Measurements from ENCODE around the gene ECE1. TPM values are rescaled to one million over a fixed set of nuclear protein-coding genes. Genes with fewer than 3 reads are reported as not detected.

ECE1 gene
- total and polyA plus RNA-seq, 2 donors = 17.8 to 34.2 TPM

GRCh38 chr1:21280482-21280881 lies 9.8 kb downstream of the ECE1 start:
- Histone ChIP-seq H3K9me3 (ENCODE audit: control insufficient read depth in 2 of 2, insufficient read depth in 1 of 2, low read length in 1 of 2) (no peaks in the 10 kb centered on the region), H3K27me3 (ENCODE audit: control insufficient read depth in 2 of 2, insufficient read depth in 1 of 2, low read length in 1 of 2) (no peaks in the 10 kb centered on the region), H3K36me3 (ENCODE audit: control insufficient read depth in 2 of 2, insufficient read depth in 2 of 2, low read length in 1 of 2) (peaks cover 9 to 12% of the 10 kb centered on the region in 2 donors), H3K4me1 (ENCODE audit: control insufficient read depth in 2 of 2, insufficient read depth in 2 of 2, low read length in 2 of 2) (peaks cover 0 to 29% of the 10 kb centered on the region in 2 donors), H3K4me3 (ENCODE audit: low read length in 2 of 2) (no peak overlapping the region), H3K27ac (ENCODE audit: low read depth in 1 of 2, low read length in 1 of 2) (peak overlapping the region in 1 of 2 donors; percentile 2)
- WGBS = 87% methylated on average over 4 of the region's 4 CpGs
- no peak for DNase-seq (ENCODE audit: low read depth in 6 of 9, low spot score in 9 of 9)

- 43% methylated on average over 5 of the region's 5 CpGs for WGBS
- no peaks in the 10 kb centered on the region for H3K27me3 ChIP-seq (ENCODE audit: control insufficient read depth in 2 of 2, insufficient read depth in 1 of 2, low read length in 1 of 2)
- peaks cover 0 to 25% of the 10 kb centered on the region in 2 donors for H3K4me1 ChIP-seq (ENCODE audit: control insufficient read depth in 2 of 2, insufficient read depth in 2 of 2, low read length in 2 of 2)
- H3K4me3 ChIP-seq (ENCODE audit: low read length in 2 of 2) = no peak overlapping the region
- H3K27ac ChIP-seq (ENCODE audit: low read depth in 1 of 2, low read length in 1 of 2) = peak overlapping the region in 1 of 2 donors; percentile 2
- no peaks in the 10 kb centered on the region for H3K9me3 ChIP-seq (ENCODE audit: control insufficient read depth in 2 of 2, insufficient read depth in 1 of 2, low read length in 1 of 2)
- no peak for DNase-seq (ENCODE audit: low read depth in 6 of 9, low spot score in 9 of 9)
- peaks cover 9 to 12% of the 10 kb centered on the region in 2 donors for H3K36me3 ChIP-seq (ENCODE audit: control insufficient read depth in 2 of 2, insufficient read depth in 2 of 2, low read length in 1 of 2)
Observed at GRCh38 chr1:21280011-21280471, 10.2 kb downstream of the ECE1 start.

- H3K4me3 ChIP-seq (ENCODE audit: low read length in 2 of 2) = no peak overlapping the region
- peaks cover 9 to 12% of the 10 kb centered on the region in 2 donors for H3K36me3 ChIP-seq (ENCODE audit: control insufficient read depth in 2 of 2, insufficient read depth in 2 of 2, low read length in 1 of 2)
- H3K27me3 ChIP-seq (ENCODE audit: control insufficient read depth in 2 of 2, insufficient read depth in 1 of 2, low read length in 1 of 2) = no peaks in the 10 kb centered on the region
- 95% methylated on average over 28 of the region's 28 CpGs for WGBS
- peaks cover 0 to 16% of the 10 kb centered on the region in 2 donors for H3K4me1 ChIP-seq (ENCODE audit: control insufficient read depth in 2 of 2, insufficient read depth in 2 of 2, low read length in 2 of 2)
- no peak for DNase-seq (ENCODE audit: low read depth in 6 of 9, low spot score in 9 of 9)
- H3K27ac ChIP-seq (ENCODE audit: low read depth in 1 of 2, low read length in 1 of 2) = peak overlapping the region; percentile 17 to 56
- no peaks in the 10 kb centered on the region for H3K9me3 ChIP-seq (ENCODE audit: control insufficient read depth in 2 of 2, insufficient read depth in 1 of 2, low read length in 1 of 2)
Observed at GRCh38 chr1:21278860-21279845, 11.1 kb downstream of the ECE1 start.

- DNase-seq (ENCODE audit: low read depth in 6 of 9, low spot score in 9 of 9) = no peak
- 96% methylated on average over 9 of the region's 9 CpGs for WGBS
- Histone ChIP-seq H3K4me1 (ENCODE audit: control insufficient read depth in 2 of 2, insufficient read depth in 2 of 2, low read length in 2 of 2) (peaks cover 0 to 11% of the 10 kb centered on the region in 2 donors), H3K4me3 (ENCODE audit: low read length in 2 of 2) (no peak overlapping the region), H3K36me3 (ENCODE audit: control insufficient read depth in 2 of 2, insufficient read depth in 2 of 2, low read length in 1 of 2) (peaks cover 9 to 15% of the 10 kb centered on the region in 2 donors), H3K9me3 (ENCODE audit: control insufficient read depth in 2 of 2, insufficient read depth in 1 of 2, low read length in 1 of 2) (no peaks in the 10 kb centered on the region), H3K27me3 (ENCODE audit: control insufficient read depth in 2 of 2, insufficient read depth in 1 of 2, low read length in 1 of 2) (no peaks in the 10 kb centered on the region), H3K27ac (ENCODE audit: low read depth in 1 of 2, low read length in 1 of 2) (peak overlapping the region in 1 of 2 donors; percentile 5)
Observed at GRCh38 chr1:21278208-21278859, 11.9 kb downstream of the ECE1 start.

GRCh38 chr1:21277180-21277579 lies 13.1 kb downstream of the ECE1 start:
- no peaks in the 10 kb centered on the region for H3K9me3 ChIP-seq (ENCODE audit: control insufficient read depth in 2 of 2, insufficient read depth in 1 of 2, low read length in 1 of 2)
- no peak overlapping the region for H3K27ac ChIP-seq (ENCODE audit: low read depth in 1 of 2, low read length in 1 of 2)
- no peak for DNase-seq (ENCODE audit: low read depth in 6 of 9, low spot score in 9 of 9)
- no peak overlapping the region for H3K4me3 ChIP-seq (ENCODE audit: low read length in 2 of 2)
- WGBS = 93% methylated on average over 7 of the region's 7 CpGs
- H3K36me3 ChIP-seq (ENCODE audit: control insufficient read depth in 2 of 2, insufficient read depth in 2 of 2, low read length in 1 of 2) = peaks cover 15 to 18% of the 10 kb centered on the region in 2 donors
- H3K4me1 ChIP-seq (ENCODE audit: control insufficient read depth in 2 of 2, insufficient read depth in 2 of 2, low read length in 2 of 2) = peaks cover 0 to 11% of the 10 kb centered on the region in 2 donors
- no peaks in the 10 kb centered on the region for H3K27me3 ChIP-seq (ENCODE audit: control insufficient read depth in 2 of 2, insufficient read depth in 1 of 2, low read length in 1 of 2)

- Histone ChIP-seq H3K4me1 (ENCODE audit: control insufficient read depth in 2 of 2, insufficient read depth in 2 of 2, low read length in 2 of 2) (no peaks in the 10 kb centered on the region), H3K36me3 (ENCODE audit: control insufficient read depth in 2 of 2, insufficient read depth in 2 of 2, low read length in 1 of 2) (peaks cover 32% of the 10 kb centered on the region in 2 donors)
- WGBS = over 99% methylated on average over 8 of the region's 8 CpGs
Observed at GRCh38 chr1:21272540-21272939, 17.7 kb downstream of the ECE1 start.

GRCh38 chr1:21271550-21271949 lies 18.7 kb downstream of the ECE1 start:
- WGBS = 88% methylated on average over 6 of the region's 6 CpGs
- H3K4me1 ChIP-seq (ENCODE audit: control insufficient read depth in 2 of 2, insufficient read depth in 2 of 2, low read length in 2 of 2) = peaks cover 0 to under 1% of the 10 kb centered on the region in 2 donors
- peaks cover 32 to 34% of the 10 kb centered on the region in 2 donors for H3K36me3 ChIP-seq (ENCODE audit: control insufficient read depth in 2 of 2, insufficient read depth in 2 of 2, low read length in 1 of 2)
- peaks cover 0 to 2% of the 10 kb centered on the region in 2 donors for H3K9me3 ChIP-seq (ENCODE audit: control insufficient read depth in 2 of 2, insufficient read depth in 1 of 2, low read length in 1 of 2)
- no peaks in the 10 kb centered on the region for H3K27me3 ChIP-seq (ENCODE audit: control insufficient read depth in 2 of 2, insufficient read depth in 1 of 2, low read length in 1 of 2)
- H3K4me3 ChIP-seq (ENCODE audit: low read length in 2 of 2) = no peak overlapping the region
- no peak for DNase-seq (ENCODE audit: low read depth in 6 of 9, low spot score in 9 of 9)
- H3K27ac ChIP-seq (ENCODE audit: low read depth in 1 of 2, low read length in 1 of 2) = no peak overlapping the region

More at GRCh38 chr1:21272540-21272939, 17.7 kb downstream of the ECE1 start:
- H3K9me3 ChIP-seq (ENCODE audit: control insufficient read depth in 2 of 2, insufficient read depth in 1 of 2, low read length in 1 of 2) = peaks cover 0 to 2% of the 10 kb centered on the region in 2 donors
- no peak overlapping the region for H3K4me3 ChIP-seq (ENCODE audit: low read length in 2 of 2)
- no peak for DNase-seq (ENCODE audit: low read depth in 6 of 9, low spot score in 9 of 9)
- H3K27me3 ChIP-seq (ENCODE audit: control insufficient read depth in 2 of 2, insufficient read depth in 1 of 2, low read length in 1 of 2) = no peaks in the 10 kb centered on the region
- no peak overlapping the region for H3K27ac ChIP-seq (ENCODE audit: low read depth in 1 of 2, low read length in 1 of 2)

GRCh38 chr1:21270086-21270689 lies 20.1 kb downstream of the ECE1 start:
- Histone ChIP-seq H3K27ac (ENCODE audit: low read depth in 1 of 2, low read length in 1 of 2) (no peak overlapping the region), H3K4me1 (ENCODE audit: control insufficient read depth in 2 of 2, insufficient read depth in 2 of 2, low read length in 2 of 2) (peaks cover 0 to 5% of the 10 kb centered on the region in 2 donors), H3K27me3 (ENCODE audit: control insufficient read depth in 2 of 2, insufficient read depth in 1 of 2, low read length in 1 of 2) (no peaks in the 10 kb centered on the region), H3K9me3 (ENCODE audit: control insufficient read depth in 2 of 2, insufficient read depth in 1 of 2, low read length in 1 of 2) (peaks cover 0 to 2% of the 10 kb centered on the region in 2 donors), H3K4me3 (ENCODE audit: low read length in 2 of 2) (no peak overlapping the region), H3K36me3 (ENCODE audit: control insufficient read depth in 2 of 2, insufficient read depth in 2 of 2, low read length in 1 of 2) (peaks cover 29 to 37% of the 10 kb centered on the region in 2 donors)
- WGBS = 69% methylated on average over 9 of the region's 9 CpGs
- DNase-seq (ENCODE audit: low read depth in 6 of 9, low spot score in 9 of 9) = peak in 4 of 9 donors; percentile 42 to 68 (median 56)

Measured in thymus (tissue), 11 donors.